Breast epithelium (tissue), 4 donors: ENCODE results near the gene ALOXE3. TPM values are rescaled to one million over a fixed set of nuclear protein-coding genes. Genes with fewer than 3 reads are reported as not detected.

Experiments used
- DNase-seq, 2 donors: peaks; one replicate each; pipeline ENCODE4 v3.0.0-alpha.2; 2019; ENCODE audit warnings: low spot score in 2 of 2
- H3K27ac ChIP-seq, 2 donors: fragments of 200-600 bp; sonication (generic) in 1 of 2; one replicate each; pipeline ENCODE4 v1.5.1; 2016 to 2019; ENCODE audit warnings: mild to moderate bottlenecking in 1 of 2
- H3K27me3 ChIP-seq, 2 donors: fragments of 200-600 bp; sonication (generic) in 1 of 2; one replicate each; pipeline versions ENCODE4 v1.5.1 to v1.6.0; 2017 to 2019; ENCODE audit warnings: control low read depth in 1 of 2, mild to moderate bottlenecking in 1 of 2
- H3K36me3 ChIP-seq: fragments of 200-600 bp; one replicate; pipeline ENCODE4 v1.5.1; 2019
- H3K4me1 ChIP-seq, 2 donors: fragments of 200-600 bp; sonication (generic); one replicate each; pipeline ENCODE4 v1.5.1; 2016 to 2019; ENCODE audit warnings: control low read depth in 1 of 2
- H3K4me3 ChIP-seq, 3 donors: fragments of 200-600 bp; sonication (generic); 1 replicate in 2 of 3; 2 replicates in 1 of 3; pipeline ENCODE4 v1.5.1; 2016 to 2019; ENCODE audit warnings: mild to moderate bottlenecking in 3 of 3, moderate library complexity in 2 of 3
- H3K9me3 ChIP-seq, 2 donors: fragments of 200-600 bp; sonication (generic) in 1 of 2; one replicate each; pipeline ENCODE4 v1.5.1; 2016 to 2019; ENCODE audit warnings: control low read depth in 1 of 2
- POLR2A ChIP-seq: fragments of 450-650 bp; IDR thresholded peaks from one replicate; pipeline ENCODE4 v1.6.1; 2016; ENCODE audit warnings: antibody characterized with exemption, mild to moderate bottlenecking, moderate library complexity
- POLR2AphosphoS5 ChIP-seq, 3 donors: sonication (generic); formaldehyde crosslinking; IDR thresholded peaks; one replicate each; pipeline ENCODE4 v1.6.1; 2017; ENCODE audit warnings: antibody characterized with exemption in 3 of 3
- intact Hi-C: fragments of 100-400 bp; cut with DNase I; formaldehyde crosslinking; loops from one replicate; pipeline ENCODE4 v1.15.1; 2023; ENCODE audit warnings: low total_unique reads
- total RNA-seq, 3 donors: library from RNA; depleted of rRNA; stranded (reverse); fragments of >200 nt; gene quantifications; one replicate each; pipeline ENCODE4 v1.1.0, GENCODE V29; 2016
- TF ChIP-seq, protein P1 (sequence below), 3 donors: fragments of 450-650 bp; IDR thresholded peaks; one replicate each; pipeline ENCODE4 v1.5.1; 2016 to 2017; ENCODE audit warnings: antibody characterized with exemption in 3 of 3, mild to moderate bottlenecking in 3 of 3, moderate library complexity in 3 of 3

The ALOXE3 gene
- total RNA-seq, 3 donors from 2014 or later = 0.73 TPM; not detected in 2

DNA sequence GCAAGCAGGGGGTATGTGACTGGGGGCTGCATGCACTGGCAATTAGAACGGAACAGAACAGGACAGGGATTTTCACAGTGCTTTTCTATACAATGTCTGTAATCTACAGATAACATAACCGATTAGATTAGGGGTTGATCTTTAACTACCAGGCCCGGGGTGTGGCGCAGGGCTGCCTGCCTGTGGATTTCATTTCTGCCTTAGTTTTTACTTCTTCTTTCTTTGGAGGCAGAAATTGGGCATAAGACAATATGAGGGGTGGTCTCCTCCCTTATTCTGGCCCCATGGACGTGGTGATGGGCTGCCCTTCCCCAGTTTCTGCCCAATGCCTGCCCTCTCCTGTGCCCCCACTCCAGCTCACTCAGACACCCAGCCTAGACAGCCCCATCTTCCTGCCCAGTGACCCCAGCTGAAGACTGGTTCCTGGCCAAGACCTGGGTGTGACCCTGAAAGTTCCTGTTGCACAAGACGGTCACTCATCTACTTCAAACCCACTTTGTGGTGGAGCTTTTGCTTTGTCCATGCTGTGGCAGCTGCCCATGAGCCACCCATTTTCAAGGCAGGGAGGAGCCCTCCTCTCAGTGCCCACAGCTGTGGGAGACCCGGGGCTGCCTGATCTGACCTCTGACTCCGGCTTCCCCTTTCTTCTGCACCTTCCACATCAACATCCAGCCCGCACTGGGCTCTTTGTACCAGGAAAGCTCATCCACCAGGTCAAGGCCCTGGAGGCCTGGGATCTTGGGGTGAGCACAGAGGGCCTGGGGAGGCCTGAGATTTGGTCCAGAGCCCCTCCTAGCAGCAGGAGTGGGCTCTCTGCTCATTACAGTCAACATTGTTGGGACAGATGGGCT, 49.4 kb downstream of the ALOXE3 start:
- DNase-seq = no peak
- TF ChIP-seq POLR2A (no peak), POLR2AphosphoS5 (IDR thresholded peaks at IDR 0.05) (no peak)
- TF ChIP-seq, protein P1, sequence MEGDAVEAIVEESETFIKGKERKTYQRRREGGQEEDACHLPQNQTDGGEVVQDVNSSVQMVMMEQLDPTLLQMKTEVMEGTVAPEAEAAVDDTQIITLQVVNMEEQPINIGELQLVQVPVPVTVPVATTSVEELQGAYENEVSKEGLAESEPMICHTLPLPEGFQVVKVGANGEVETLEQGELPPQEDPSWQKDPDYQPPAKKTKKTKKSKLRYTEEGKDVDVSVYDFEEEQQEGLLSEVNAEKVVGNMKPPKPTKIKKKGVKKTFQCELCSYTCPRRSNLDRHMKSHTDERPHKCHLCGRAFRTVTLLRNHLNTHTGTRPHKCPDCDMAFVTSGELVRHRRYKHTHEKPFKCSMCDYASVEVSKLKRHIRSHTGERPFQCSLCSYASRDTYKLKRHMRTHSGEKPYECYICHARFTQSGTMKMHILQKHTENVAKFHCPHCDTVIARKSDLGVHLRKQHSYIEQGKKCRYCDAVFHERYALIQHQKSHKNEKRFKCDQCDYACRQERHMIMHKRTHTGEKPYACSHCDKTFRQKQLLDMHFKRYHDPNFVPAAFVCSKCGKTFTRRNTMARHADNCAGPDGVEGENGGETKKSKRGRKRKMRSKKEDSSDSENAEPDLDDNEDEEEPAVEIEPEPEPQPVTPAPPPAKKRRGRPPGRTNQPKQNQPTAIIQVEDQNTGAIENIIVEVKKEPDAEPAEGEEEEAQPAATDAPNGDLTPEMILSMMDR (IDR thresholded peaks at IDR 0.05) = no peak

DNA sequence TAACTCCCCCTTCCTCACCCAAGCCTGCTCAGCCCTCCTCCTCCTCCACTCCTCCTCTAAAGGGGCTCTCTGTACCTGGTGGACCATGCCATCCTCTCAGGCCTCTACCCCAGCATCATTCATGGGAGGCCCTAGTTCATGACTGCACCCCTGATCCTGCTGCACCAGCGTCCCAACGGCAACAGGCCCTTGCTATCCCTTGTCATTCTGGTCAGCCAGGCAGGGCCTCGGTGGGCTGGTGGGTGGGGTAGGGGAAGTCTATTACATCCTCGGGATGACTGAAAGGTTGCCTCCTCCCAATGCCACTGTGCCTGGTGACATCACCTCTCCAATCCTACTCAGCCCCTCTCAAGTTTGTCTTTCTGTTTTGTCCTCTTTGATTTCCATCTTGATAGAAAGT, 50.5 kb downstream of the ALOXE3 start:
- intact Hi-C loops = no loop called here
- Histone ChIP-seq H3K27ac (no peak overlapping the region), H3K27me3 (peaks cover 10 to 32% of the 10 kb centered on the region in 2 donors), H3K4me1 (peaks cover 0 to 1% of the 10 kb centered on the region in 2 donors), H3K36me3 (no peaks in the 10 kb centered on the region), H3K9me3 (no peaks in the 10 kb centered on the region), H3K4me3 (no peak overlapping the region)
- DNase-seq = no peak
- TF ChIP-seq POLR2A = no peak

More for the DNA sequence above, 49.4 kb downstream of the ALOXE3 start:
- Histone ChIP-seq H3K27me3 (peaks cover 10 to 32% of the 10 kb centered on the region in 2 donors), H3K36me3 (no peaks in the 10 kb centered on the region), H3K4me1 (peaks cover 0 to 2% of the 10 kb centered on the region in 2 donors), H3K9me3 (no peaks in the 10 kb centered on the region), H3K4me3 (no peak overlapping the region), H3K27ac (no peak overlapping the region)
- intact Hi-C loops = no loop called here

DNA sequence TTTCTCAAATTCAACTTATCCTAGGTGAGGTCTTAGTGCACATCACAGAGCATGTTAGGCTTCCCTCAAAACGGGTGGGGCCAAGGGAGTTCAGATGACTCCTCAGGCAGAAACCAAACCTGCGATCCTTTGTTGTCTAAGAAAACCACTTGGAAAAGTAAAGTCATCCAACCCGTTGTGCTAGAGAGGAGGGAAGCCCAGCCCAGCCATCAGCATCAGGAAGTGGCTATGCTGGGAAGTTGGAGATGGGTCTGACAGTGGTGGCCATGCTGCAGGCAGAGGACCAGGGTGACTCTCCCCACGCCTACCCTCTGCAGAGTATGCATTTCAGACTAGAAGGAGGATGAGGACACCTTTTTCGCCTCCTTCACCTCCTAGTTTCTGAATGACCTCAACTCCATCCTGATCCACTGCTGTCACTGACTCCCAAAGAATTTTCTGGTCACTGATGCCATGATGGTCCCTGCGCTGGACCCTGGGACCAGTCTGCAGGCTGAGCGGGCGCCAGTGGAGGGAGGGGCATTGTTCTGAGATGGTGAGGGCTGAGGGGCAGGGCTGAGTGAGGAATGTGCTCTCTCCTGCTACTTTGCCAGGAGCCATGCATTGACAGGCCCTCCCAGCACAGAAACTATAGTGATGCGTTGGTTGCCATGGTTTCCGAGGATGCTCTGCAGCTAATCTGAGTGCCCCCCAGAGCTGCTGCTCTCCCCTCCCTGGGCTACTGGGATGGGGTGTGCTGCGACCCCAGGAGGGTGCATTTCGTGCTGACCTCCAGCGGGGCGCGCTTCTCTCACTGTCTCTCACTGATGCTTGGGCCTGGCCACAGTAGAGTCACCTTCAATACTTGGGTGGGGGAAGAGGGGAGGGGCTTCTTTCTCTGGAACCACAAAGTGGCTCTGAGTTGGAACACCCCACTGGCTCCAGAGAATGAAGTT, 51.2 kb downstream of the ALOXE3 start:
- TF ChIP-seq, protein P1 (IDR thresholded peaks at IDR 0.05) = no peak
- TF ChIP-seq POLR2A = no peak
- TF ChIP-seq POLR2AphosphoS5 (IDR thresholded peaks at IDR 0.05) = no peak
- DNase-seq = no peak
- Histone ChIP-seq H3K4me1 (no peaks in the 10 kb centered on the region), H3K9me3 (no peaks in the 10 kb centered on the region), H3K36me3 (no peaks in the 10 kb centered on the region), H3K27me3 (peaks cover 9 to 32% of the 10 kb centered on the region in 2 donors), H3K4me3 (no peak overlapping the region), H3K27ac (no peak overlapping the region)
- intact Hi-C loops = no loop called here

DNA sequence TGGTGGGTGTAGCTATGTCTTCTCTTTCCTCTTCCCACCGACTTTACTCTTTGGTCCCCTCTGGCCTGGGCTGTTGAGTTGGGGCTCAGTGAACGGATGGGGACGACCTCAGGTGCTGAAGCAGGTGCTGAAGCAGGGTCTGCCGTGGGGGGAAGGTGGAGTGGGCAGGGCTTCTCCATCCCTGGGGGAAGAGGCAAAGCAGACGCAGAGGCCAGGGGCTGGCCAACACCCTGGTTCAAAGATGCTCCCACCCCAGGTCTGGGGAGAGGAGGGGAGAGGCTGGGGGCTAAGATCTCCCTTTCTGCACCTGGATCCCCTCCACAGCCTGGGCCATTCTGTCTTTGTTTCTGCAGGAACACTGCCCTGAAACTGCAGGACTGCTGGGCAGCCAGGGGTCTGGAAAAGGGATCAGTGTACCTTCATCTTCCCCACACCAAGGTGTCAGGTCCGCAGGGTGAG, 53.7 kb downstream of the ALOXE3 start:
- H3K4me1 ChIP-seq = no peaks in the 10 kb centered on the region
- no peak for DNase-seq
- no peaks in the 10 kb centered on the region for H3K9me3 ChIP-seq
- TF ChIP-seq, protein P1 (IDR thresholded peaks at IDR 0.05) = no peak
- no peak for TF ChIP-seq POLR2A
- no peak for TF ChIP-seq POLR2AphosphoS5 (IDR thresholded peaks at IDR 0.05)
- H3K4me3 ChIP-seq = no peak overlapping the region
- no peak overlapping the region for H3K27ac ChIP-seq
- peaks cover 4 to 35% of the 10 kb centered on the region in 2 donors for H3K27me3 ChIP-seq
- H3K36me3 ChIP-seq = no peaks in the 10 kb centered on the region
- intact Hi-C loops = no loop called here

DNA sequence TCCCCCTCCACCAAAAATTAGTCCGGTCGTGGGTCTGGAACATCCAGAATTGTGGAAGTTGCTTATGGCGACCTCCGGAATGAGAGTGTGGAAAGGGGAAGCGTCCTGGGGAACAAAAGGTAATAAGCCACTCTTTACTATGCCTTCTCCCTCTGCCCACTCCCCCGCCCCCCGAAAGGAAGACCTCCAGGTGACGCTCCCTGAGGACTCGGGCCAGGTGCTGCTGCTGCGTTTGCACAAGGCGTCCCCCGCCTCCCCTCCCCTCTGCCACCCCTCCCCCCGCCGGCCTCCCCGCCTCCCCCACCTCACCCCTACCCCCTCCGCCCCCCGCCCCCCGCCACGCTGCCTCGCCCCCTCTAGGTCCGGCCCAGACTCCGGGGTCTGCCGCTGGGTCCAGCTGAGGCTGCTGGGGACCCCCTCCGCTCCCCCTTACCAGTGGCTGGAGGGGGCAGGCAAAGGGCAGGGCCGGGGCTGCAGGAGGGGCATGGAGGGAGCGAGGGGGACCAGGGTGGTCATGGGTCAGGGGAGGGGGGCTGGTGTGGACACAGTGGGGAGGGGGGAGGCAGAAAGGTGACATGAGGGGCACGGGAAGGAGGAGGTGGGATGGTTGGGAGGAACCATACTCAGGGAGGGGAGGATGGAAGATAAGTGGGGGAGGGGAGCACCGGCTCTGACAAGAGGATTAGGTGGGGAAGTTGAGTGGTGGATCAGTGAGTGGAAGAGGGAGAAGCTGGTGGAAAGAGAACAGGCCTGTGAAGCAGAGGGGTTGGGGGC, 54.4 kb downstream of the ALOXE3 start:
- Histone ChIP-seq H3K4me1 (no peaks in the 10 kb centered on the region), H3K4me3 (peak overlapping the region in 1 of 3 donors; percentile 13), H3K27me3 (peaks cover 4 to 40% of the 10 kb centered on the region in 2 donors), H3K27ac (no peak overlapping the region), H3K36me3 (no peaks in the 10 kb centered on the region), H3K9me3 (no peaks in the 10 kb centered on the region)
- no peak for DNase-seq
- TF ChIP-seq POLR2AphosphoS5 (IDR thresholded peaks at IDR 0.05) (no peak), POLR2A (no peak)
- TF ChIP-seq, protein P1 (IDR thresholded peaks at IDR 0.05) = no peak
- intact Hi-C loops = no loop called here
